HepG2 (cell line): ENCODE results near the gene PCSK5. TPM values are rescaled to one million over a fixed set of nuclear protein-coding genes. Genes with fewer than 3 reads are reported as not detected.

ENCODE experiments used
- ATAC-seq: fragments of 200-7000 bp; cut with Tn5 transposase; 3 replicates; pipeline ENCODE4 v1.9.1; 2020; ENCODE audit warnings: mild to moderate bottlenecking, moderate library complexity
- BruUV-seq: library from RNA; stranded (reverse); fragments of 400-500 nt; replicated peaks from 2 replicates; lab custom pipeline; 2021; lab: Mats Ljungman, UMichigan
- CTCF ChIA-PET: fragments of 300-600 bp; formaldehyde crosslinking; extraction: SDS; loops from one replicate; lab custom pipeline; 2021; ENCODE audit warnings: low total read pairs, inconsistent platforms, low intra/inter-chr PET ratio; lab: Yijun Ruan, JAX
- POLR2A ChIA-PET: fragments of 350-600 bp; sonication (Branson Sonifier 250); formaldehyde crosslinking; loops from one replicate; lab custom pipeline; 2020; ENCODE audit warnings: antibody characterized with exemption, inconsistent platforms; lab: Yijun Ruan, JAX
- DNase-seq: peaks from one replicate; pipeline ENCODE4 v3.0.0-alpha.2; 2015; ENCODE audit warnings: low spot score
- FAIRE-seq: peaks from 3 replicates; lab custom pipeline; 2011; peaks lifted over from hg19 to GRCh38; lab: Jason Lieb, UNC
- H2AFZ ChIP-seq: one replicate; pipeline ENCODE4 v1.6.1; 2011; ENCODE audit warnings: low read length, inconsistent platforms
- H3K27ac ChIP-seq: fragments of 300-600 bp; 3 replicates; pipeline ENCODE4 v1.8.0; 2011; ENCODE audit warnings: mixed run types, mild to moderate bottlenecking, mixed read lengths, low read length, inconsistent platforms; ENCODE audit not compliant: insufficient read depth; ENCODE audit errors: extremely low read length
- H3K27me3 ChIP-seq, 2 experiments: fragments of 200-600 bp in 1 of 2; 2 replicates in 1 of 2; 3 replicates in 1 of 2; pipeline versions ENCODE4 v1.6.0 to v1.8.0; 2011; ENCODE audit warnings: low read length in 2 of 2, mild to moderate bottlenecking in 2 of 2, moderate library complexity in 2 of 2, inconsistent platforms in 1 of 2; ENCODE audit not compliant: insufficient read depth in 2 of 2, control insufficient read depth in 1 of 2
- H3K36me3 ChIP-seq, 2 experiments: fragments of 200-600 bp in 1 of 2; replicated peaks in 1 of 2; 2 replicates in 1 of 2; 3 replicates in 1 of 2; pipeline versions ENCODE4 v1.5.1 to v1.8.0; 2011; ENCODE audit warnings: low read length in 2 of 2, inconsistent platforms in 1 of 2; ENCODE audit not compliant: insufficient read depth in 2 of 2, control insufficient read depth in 1 of 2
- H3K4me1 ChIP-seq: 2 replicates; pipeline ENCODE4 v1.5.1; 2012; ENCODE audit warnings: low read length, inconsistent platforms; ENCODE audit not compliant: insufficient read depth
- H3K4me2 ChIP-seq: 2 replicates; pipeline ENCODE4 v1.6.0; 2011; ENCODE audit warnings: low read depth, low read length, inconsistent platforms
- H3K4me3 ChIP-seq, 3 experiments: fragments of 200-600 bp in 1 of 3; sonication (generic), shearing (Covaris generic) in 1 of 3; replicated peaks in 1 of 3; 2 replicates each; pipeline ENCODE4 v1.5.1; 2011 to 2016; ENCODE audit warnings: low read length in 3 of 3, inconsistent platforms in 2 of 3, low read depth in 2 of 3, mild to moderate bottlenecking in 2 of 3, control low read depth in 1 of 3, mixed read lengths in 1 of 3; ENCODE audit not compliant: insufficient read depth in 1 of 3
- H3K79me2 ChIP-seq: one replicate; pipeline ENCODE4 v1.6.1; 2011; ENCODE audit warnings: low read length, inconsistent platforms; ENCODE audit not compliant: insufficient read depth
- H3K9ac ChIP-seq: 2 replicates; pipeline ENCODE4 v1.6.0; 2011; ENCODE audit warnings: mild to moderate bottlenecking, low read depth, low read length, inconsistent platforms; ENCODE audit not compliant: insufficient read depth
- H3K9me3 ChIP-seq: 2 replicates; pipeline ENCODE4 v1.5.1; 2012; ENCODE audit warnings: mild to moderate bottlenecking, low read length
- H4K20me1 ChIP-seq: 2 replicates; pipeline ENCODE4 v1.6.0; 2011; ENCODE audit warnings: inconsistent platforms, mild to moderate bottlenecking, low read length, moderate library complexity; ENCODE audit not compliant: insufficient read depth
- MTA3 ChIP-seq: sonication (generic); formaldehyde crosslinking; IDR thresholded peaks from 2 replicates; pipeline ENCODE4 v1.4.0; 2020; ENCODE audit warnings: missing genetic modification reagents
- SP2 ChIP-seq: sonication (generic); formaldehyde crosslinking; IDR thresholded peaks from 2 replicates; pipeline ENCODE4 v1.5.1; 2020; ENCODE audit warnings: mild to moderate bottlenecking, missing genetic modification reagents
- ZFP41 ChIP-seq: sonication (generic); formaldehyde crosslinking; IDR thresholded peaks from 2 replicates; pipeline ENCODE4 v1.4.0; 2020; ENCODE audit warnings: mild to moderate bottlenecking, missing genetic modification reagents, borderline replicate concordance
- ZNF7 ChIP-seq: IDR thresholded peaks from 2 replicates; pipeline ENCODE4 v1.6.1; 2016; ENCODE audit warnings: missing biosample characterization, missing genetic modification reagents
- WGBS: methylation state at CpG from one replicate; pipeline ENCODE4 v1.1.6; 2017; ENCODE audit warnings: low lambda C conversion rate; 5-methylcytosine and 5-hydroxymethylcytosine counted together
- in situ Hi-C: cut with HindIII; loops from 2 replicates; pipeline ENCODE4 v1.10.0; 2017; ENCODE audit warnings: low pct_unique_long_range_greater_than_20kb; ENCODE audit not compliant: extremely low pct_ligation_motif_present
- intact Hi-C: fragments of 100-400 bp; cut with micrococcal nuclease; formaldehyde crosslinking; loops from one replicate; pipeline ENCODE4 v1.10.0; 2022; ENCODE audit not compliant: unreplicated experiment
- polyA plus RNA-seq, 8 experiments: library from polyadenylated mRNA; depleted of rRNA in 3 of 8; stranded (reverse) in 7 of 8; unstranded in 1 of 8; fragments of >200 nt; fragmentation: Illumina TruSeq in 4 of 8; extraction: Trizol in 4 of 8; gene quantifications; 2 replicates each; pipeline versions ENCODE4 v1.2.1 to v1.2.3, GENCODE V29; 2011 to 2016; ENCODE audit warnings: low read depth in 4 of 8, missing spikeins in 1 of 8, mixed read lengths in 1 of 8; ENCODE audit not compliant: insufficient read depth in 1 of 8
- total RNA-seq, 5 experiments: library from RNA; depleted of rRNA; stranded (reverse); fragments of >200 nt; fragmentation: Illumina TruSeq; extraction: Trizol; gene quantifications; 2 replicates each; pipeline ENCODE4 v1.2.3, GENCODE V29; 2016; ENCODE audit warnings: low read depth in 1 of 5

Gene PCSK5
- total and polyA plus RNA-seq, 2 of the 13 experiments (the other 11 are each of a cell fraction or from before 2014, with no cell fraction given): 0.55 to 0.66 TPM

DNA sequence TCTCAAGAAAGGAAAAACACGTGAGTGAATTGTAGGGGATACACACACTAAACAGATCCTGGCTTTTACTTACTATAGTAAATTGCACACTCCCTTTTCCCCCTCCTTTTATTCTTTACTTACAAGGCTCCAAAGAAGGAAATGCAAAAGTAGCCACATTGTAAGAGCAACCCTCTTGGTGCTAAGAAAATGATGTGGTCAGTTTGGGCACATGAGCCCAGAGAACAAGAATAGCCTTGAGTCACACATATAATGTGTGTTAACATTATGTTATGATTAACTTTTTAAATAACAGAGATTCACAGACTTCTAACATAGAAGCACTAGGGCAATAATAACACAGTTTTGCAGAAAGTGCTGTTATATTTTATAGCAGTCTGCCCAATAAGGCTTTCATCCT lies 48.5 kb downstream of the PCSK5 start:
- Histone ChIP-seq H3K9ac (no peak overlapping the region), H3K79me2 (no peaks in the 10 kb centered on the region), H3K4me1 (no peaks in the 10 kb centered on the region), H2AFZ (no peak overlapping the region), H4K20me1 (no peaks in the 10 kb centered on the region), H3K36me3 (no peaks in the 10 kb centered on the region), H3K9me3 (no peaks in the 10 kb centered on the region), H3K4me2 (no peak overlapping the region), H3K27me3 (no peaks in the 10 kb centered on the region), H3K27ac (no peak overlapping the region), H3K4me3 (no peak overlapping the region)
- BruUV-seq: no TSS peak
- intact Hi-C loops (no loop called here), in situ Hi-C loops (no loop called here)
- 29% methylated on average over 1 of the region's 1 CpG for WGBS
- DNase-seq: no peak
- TF ChIP-seq ZFP41 (CRISPR knock-in tag) (no peak), MTA3 (no peak), ZNF7 (no peak)
- no peak for ATAC-seq
- ChIA-PET CTCF (no interaction called here), POLR2A (no interaction called here)
- FAIRE-seq: no peak

GRCh38 chr9:75939536-75940111 lies 49.2 kb downstream of the PCSK5 start:
- no peak for ATAC-seq
- no TSS peak for BruUV-seq
- WGBS: 69% methylated on average over 7 of the region's 7 CpGs

More at GRCh38 chr9:75939536-75940111, 49.2 kb downstream of the PCSK5 start:
- no peak overlapping the region for H3K27ac ChIP-seq
- H3K4me2 ChIP-seq: no peak overlapping the region
- ChIA-PET POLR2A (no interaction called here), CTCF (no interaction called here)
- DNase-seq (no peak), FAIRE-seq (no peak)
- intact Hi-C loops (no loop called here), in situ Hi-C loops (no loop called here)
- no peaks in the 10 kb centered on the region for H3K27me3 ChIP-seq
- H3K4me1 ChIP-seq: no peaks in the 10 kb centered on the region
- H3K36me3 ChIP-seq: no peaks in the 10 kb centered on the region
- no peak overlapping the region for H2AFZ ChIP-seq
- H3K9me3 ChIP-seq: no peaks in the 10 kb centered on the region
- no peaks in the 10 kb centered on the region for H4K20me1 ChIP-seq
- H3K79me2 ChIP-seq: no peaks in the 10 kb centered on the region
- no peak for TF ChIP-seq SP2 (CRISPR knock-in tag)
- H3K9ac ChIP-seq: no peak overlapping the region
- H3K4me3 ChIP-seq: no peak overlapping the region
